GM21786 (cell line): ENCODE results near the gene MSLN.
A peak's percentile ranks its signal among the peaks of the same experiment; 100 is the strongest.

Source experiments
- ATAC-seq: cut with Tn5 transposase; IDR thresholded peaks from one replicate; pipeline ENCODE4 v1.9.1; 2021; ENCODE audit not compliant: unreplicated experiment

The MSLN gene

GRCh38 chr16:722835-723633 lies 37.5 kb upstream of the MSLN start:
- ATAC-seq: no peak

- no peak for ATAC-seq
These were observed 36.8 kb upstream of the MSLN start for GRCh38 chr16:723695-724094.

GRCh38 chr16:724188-725040 lies 36.1 kb upstream of the MSLN start:
- no peak for ATAC-seq

- no peak for ATAC-seq
These were observed 35.5 kb upstream of the MSLN start for GRCh38 chr16:725041-725376.

- no peak for ATAC-seq
These were observed 34.9 kb upstream of the MSLN start for GRCh38 chr16:725463-726187.

- no peak for ATAC-seq
These were observed 34.4 kb upstream of the MSLN start for GRCh38 chr16:726188-726437.

GRCh38 chr16:726438-727290 lies 33.9 kb upstream of the MSLN start, which contains the start of the genes CCDC78 and HAGHL:
TSS of gene CCDC78 (minus strand) at chr16:726443. CDS start at chr16:726367, 76 bp downstream.
TSS of gene HAGHL (plus strand) at chr16:727106. CDS start at chr16:727510, 404 bp downstream.
- no peak for ATAC-seq

GRCh38 chr16:727291-727977 lies 33.1 kb upstream of the MSLN start:
- no peak for ATAC-seq

- ATAC-seq: peak; percentile 33
These were observed 32.2 kb upstream of the MSLN start for GRCh38 chr16:728131-728889.

GRCh38 chr16:728890-729744 lies 31.4 kb upstream of the MSLN start:
- ATAC-seq: no peak

GRCh38 chr16:729768-730665 lies 30.5 kb upstream of the MSLN start:
- ATAC-seq: no peak

- no peak for ATAC-seq
These were observed 29.6 kb upstream of the MSLN start for GRCh38 chr16:730666-731509.

- no peak for ATAC-seq
These were observed 28.2 kb upstream of the MSLN start for GRCh38 chr16:732332-732731.

- no peak for ATAC-seq
These were observed 27.6 kb upstream of the MSLN start for GRCh38 chr16:732936-733335.

GRCh38 chr16:733382-734207 lies 26.9 kb upstream of the MSLN start:
- no peak for ATAC-seq
